ENCODE data around the gene CEP164.

DNA sequence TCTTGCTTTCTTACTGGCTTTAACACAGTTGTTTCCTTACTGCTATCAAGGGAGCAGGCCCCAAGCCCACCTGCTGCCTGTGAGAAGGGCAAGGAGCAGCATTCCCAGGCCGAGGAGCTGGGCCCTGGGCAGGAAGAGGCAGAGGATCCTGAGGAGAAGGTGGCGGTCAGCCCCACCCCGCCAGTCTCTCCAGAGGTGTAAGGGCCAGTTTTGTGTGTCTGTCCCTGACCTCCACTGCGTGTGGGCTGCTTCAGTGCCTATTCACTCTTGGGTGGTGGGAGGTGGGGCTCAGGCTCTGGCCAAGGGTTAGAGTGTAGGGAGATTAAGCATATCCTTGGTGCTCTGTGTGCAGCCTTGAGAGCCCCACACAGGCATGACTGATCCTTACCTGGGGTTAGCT is 55.1 kb downstream of the CEP164 start:
- TF ChIP-seq POLR2AphosphoS5 (IDR thresholded peaks at IDR 0.05; ENCODE audit: insufficient read depth in 1 of 2, low read depth in 1 of 2) = no peak
- no peak for TF ChIP-seq POLR2A (IDR thresholded peaks at IDR 0.05)
- TF ChIP-seq, protein P1, sequence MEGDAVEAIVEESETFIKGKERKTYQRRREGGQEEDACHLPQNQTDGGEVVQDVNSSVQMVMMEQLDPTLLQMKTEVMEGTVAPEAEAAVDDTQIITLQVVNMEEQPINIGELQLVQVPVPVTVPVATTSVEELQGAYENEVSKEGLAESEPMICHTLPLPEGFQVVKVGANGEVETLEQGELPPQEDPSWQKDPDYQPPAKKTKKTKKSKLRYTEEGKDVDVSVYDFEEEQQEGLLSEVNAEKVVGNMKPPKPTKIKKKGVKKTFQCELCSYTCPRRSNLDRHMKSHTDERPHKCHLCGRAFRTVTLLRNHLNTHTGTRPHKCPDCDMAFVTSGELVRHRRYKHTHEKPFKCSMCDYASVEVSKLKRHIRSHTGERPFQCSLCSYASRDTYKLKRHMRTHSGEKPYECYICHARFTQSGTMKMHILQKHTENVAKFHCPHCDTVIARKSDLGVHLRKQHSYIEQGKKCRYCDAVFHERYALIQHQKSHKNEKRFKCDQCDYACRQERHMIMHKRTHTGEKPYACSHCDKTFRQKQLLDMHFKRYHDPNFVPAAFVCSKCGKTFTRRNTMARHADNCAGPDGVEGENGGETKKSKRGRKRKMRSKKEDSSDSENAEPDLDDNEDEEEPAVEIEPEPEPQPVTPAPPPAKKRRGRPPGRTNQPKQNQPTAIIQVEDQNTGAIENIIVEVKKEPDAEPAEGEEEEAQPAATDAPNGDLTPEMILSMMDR (IDR thresholded peaks at IDR 0.05) = no peak

All from vagina (tissue), 2 donors.